Adrenal gland (tissue), 12 donors: ENCODE measurements around the gene ETV3. TPM values are rescaled to one million over a fixed set of nuclear protein-coding genes. Genes with fewer than 3 reads are reported as not detected.

Experiments used
- DNase-seq, 7 donors: peaks; one replicate each; pipeline ENCODE4 v3.0.0-alpha.2; 2019 to 2020
- H3K27ac ChIP-seq, 5 donors: fragments of 200-600 bp; sonication (generic) in 4 of 5; 1 replicate in 3 of 5; 2 replicates in 2 of 5; pipeline versions ENCODE4 v1.5.1 to v1.8.0; 2016 to 2020; ENCODE audit warnings: mild to moderate bottlenecking in 1 of 5
- H3K27me3 ChIP-seq: fragments of 200-600 bp; 2 replicates; pipeline ENCODE4 v1.8.0; 2021
- H3K36me3 ChIP-seq, 2 donors: fragments of 200-600 bp; replicated peaks in 1 of 2; 1 replicate in 1 of 2; 2 replicates in 1 of 2; pipeline versions ENCODE4 v1.5.1 to v1.8.0; 2018 to 2022
- H3K4me1 ChIP-seq, 2 donors: fragments of 200-600 bp; replicated peaks in 1 of 2; 1 replicate in 1 of 2; 2 replicates in 1 of 2; pipeline versions ENCODE4 v1.5.1 to v1.8.0; 2018 to 2021
- H3K4me3 ChIP-seq, 4 donors: fragments of 200-600 bp; sonication (generic) in 3 of 4; one replicate each; pipeline ENCODE4 v1.5.1; 2016 to 2018
- H3K9me3 ChIP-seq, 3 donors: fragments of 200-600 bp; sonication (generic) in 1 of 3; replicated peaks in 1 of 3; 1 replicate in 2 of 3; 2 replicates in 1 of 3; pipeline versions ENCODE4 v1.5.1 to v1.8.0; 2016 to 2021
- POLR2A ChIP-seq, 2 donors: fragments of 450-650 bp; IDR thresholded peaks; one replicate each; pipeline ENCODE4 v1.6.1; 2017; ENCODE audit warnings: antibody characterized with exemption in 2 of 2, mild to moderate bottlenecking in 2 of 2, moderate library complexity in 1 of 2
- WGBS, 4 donors: extraction: QIAGEN DNeasy Blood & Tissue Kit in 2 of 4; methylation state at CpG; one replicate each; pipeline versions ENCODE4 v1.1.5 to v1.1.7; 2013 to 2017; 5-methylcytosine and 5-hydroxymethylcytosine counted together
- intact Hi-C, 2 donors: fragments of 100-400 bp; cut with DNase I; formaldehyde crosslinking; loops; one replicate each; pipeline versions ENCODE4 v1.14.1 to v1.15.0; 2022 to 2023
- polyA plus RNA-seq, 3 donors: library from polyadenylated mRNA; stranded (reverse); fragments of 200-250 nt in 2 of 3; fragments of 350-450 nt in 1 of 3; fragmentation: Illumina TruSeq in 1 of 3; extraction: RNeasy Lipid Tissue Mini Kit (QIAGEN cat#74804) in 1 of 3; gene quantifications; one replicate each; pipeline ENCODE4 v1.2.3, GENCODE V29; 2013 to 2014
- total RNA-seq, 9 donors: library from RNA; depleted of rRNA in 4 of 9; stranded (reverse); fragments of >200 nt in 4 of 9; fragments of 120-200 nt in 1 of 9; fragmentation: NEBNext Ultra II Directional in 1 of 9; extraction: Animal tissue kit (Norgen Biotek cat#: 25700) in 1 of 9; gene quantifications; one replicate each; pipeline versions ENCODE4 v1.1.0 to v1.2.4, GENCODE V29; 2013 to 2023
- TF ChIP-seq, protein P1 (sequence below), 6 experiments: fragments of 450-650 bp in 4 of 6; fragments of 200-600 bp in 2 of 6; sonication (generic) in 1 of 6; IDR thresholded peaks; 1 replicate in 5 of 6; 2 replicates in 1 of 6; pipeline versions ENCODE4 v1.5.1 to v1.8.0; 2016 to 2021; ENCODE audit warnings: antibody characterized with exemption in 6 of 6, mild to moderate bottlenecking in 2 of 6, moderate library complexity in 1 of 6
- donor health status: healthy with polysubstance abuse.
- donor health status: Bipolar disorder and iron deficiency.
- donor health status: DM: yes; HTN: yes; CAD: no.
- donor health status: DM: no; HTN: no; CAD: no.
- donor health status: DM: no; HTN: no; CAD: no.
- donor health status: DM: yes; HTN: yes; CAD: no.

Gene ETV3
- total and polyA plus RNA-seq, 12 donors: 3.3 to 18.7 (median 11.1) TPM

DNA sequence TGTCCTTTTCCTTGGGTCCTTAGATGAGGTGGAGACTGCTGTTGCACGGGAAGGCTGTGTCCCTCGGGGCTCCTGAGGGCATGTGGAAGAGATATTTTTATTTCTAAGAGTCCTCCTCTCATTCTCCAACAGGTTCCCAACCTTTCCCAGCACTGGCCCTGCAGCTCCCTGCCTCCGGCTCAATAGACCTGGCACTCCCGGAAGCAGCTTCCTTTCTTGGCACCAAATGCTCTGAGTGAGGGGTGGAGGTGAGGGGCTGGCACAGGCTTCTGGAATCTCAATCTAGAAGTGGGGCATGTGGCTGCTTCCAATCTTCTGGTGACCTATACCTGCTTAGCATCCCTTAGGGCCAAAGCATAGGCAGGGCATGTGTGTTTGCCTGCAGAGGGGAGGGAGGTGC is 43.1 kb downstream of the ETV3 start:
- Histone ChIP-seq H3K4me3 (no peak overlapping the region), H3K27me3 (no peaks in the 10 kb centered on the region), H3K9me3 (no peaks in the 10 kb centered on the region), H3K4me1 (no peaks in the 10 kb centered on the region), H3K27ac (no peak overlapping the region), H3K36me3 (no peaks in the 10 kb centered on the region)
- WGBS, 4 donors: 66 to 83% (median 72%) methylated on average over 4 of the region's 4 CpGs
- DNase-seq: no peak
- intact Hi-C loops: no loop called here
- TF ChIP-seq, protein P1, sequence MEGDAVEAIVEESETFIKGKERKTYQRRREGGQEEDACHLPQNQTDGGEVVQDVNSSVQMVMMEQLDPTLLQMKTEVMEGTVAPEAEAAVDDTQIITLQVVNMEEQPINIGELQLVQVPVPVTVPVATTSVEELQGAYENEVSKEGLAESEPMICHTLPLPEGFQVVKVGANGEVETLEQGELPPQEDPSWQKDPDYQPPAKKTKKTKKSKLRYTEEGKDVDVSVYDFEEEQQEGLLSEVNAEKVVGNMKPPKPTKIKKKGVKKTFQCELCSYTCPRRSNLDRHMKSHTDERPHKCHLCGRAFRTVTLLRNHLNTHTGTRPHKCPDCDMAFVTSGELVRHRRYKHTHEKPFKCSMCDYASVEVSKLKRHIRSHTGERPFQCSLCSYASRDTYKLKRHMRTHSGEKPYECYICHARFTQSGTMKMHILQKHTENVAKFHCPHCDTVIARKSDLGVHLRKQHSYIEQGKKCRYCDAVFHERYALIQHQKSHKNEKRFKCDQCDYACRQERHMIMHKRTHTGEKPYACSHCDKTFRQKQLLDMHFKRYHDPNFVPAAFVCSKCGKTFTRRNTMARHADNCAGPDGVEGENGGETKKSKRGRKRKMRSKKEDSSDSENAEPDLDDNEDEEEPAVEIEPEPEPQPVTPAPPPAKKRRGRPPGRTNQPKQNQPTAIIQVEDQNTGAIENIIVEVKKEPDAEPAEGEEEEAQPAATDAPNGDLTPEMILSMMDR (IDR thresholded peaks at IDR 0.05): no peak
- TF ChIP-seq POLR2A (IDR thresholded peaks at IDR 0.05): no peak

DNA sequence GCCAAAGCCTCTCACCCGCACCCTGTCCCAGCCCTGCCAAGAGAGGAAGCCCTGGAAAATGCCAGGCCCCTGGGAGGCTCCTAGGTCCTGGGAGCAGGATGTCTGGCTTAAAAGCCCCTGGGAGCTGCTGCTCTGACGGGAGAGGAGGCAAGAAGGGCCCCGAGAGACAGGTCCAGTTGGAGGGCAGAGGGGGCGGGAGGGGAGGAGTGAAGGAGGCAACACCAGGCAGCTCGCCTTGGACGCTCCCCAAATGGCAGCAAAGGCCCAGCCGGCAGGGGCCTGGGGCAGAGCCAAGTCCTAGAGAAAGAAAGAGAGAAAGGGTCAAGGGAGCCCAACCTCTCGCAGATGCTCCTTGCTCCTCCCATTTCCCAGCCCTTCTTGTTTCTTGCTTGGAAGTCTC is 45.4 kb downstream of the ETV3 start:
- peak in 6 of 7 donors; percentile 47 to 75 (median 58) for DNase-seq
- no peaks in the 10 kb centered on the region for H3K4me1 ChIP-seq
- H3K4me3 ChIP-seq: no peak overlapping the region
- no peaks in the 10 kb centered on the region for H3K27me3 ChIP-seq
- intact Hi-C loops: no loop called here
- H3K27ac ChIP-seq: no peak overlapping the region
- 39 to 60% (median 51%) methylated on average over 7 to 8 of the region's 8 CpGs for WGBS, 4 donors
- H3K36me3 ChIP-seq: no peaks in the 10 kb centered on the region
- H3K9me3 ChIP-seq: no peaks in the 10 kb centered on the region
- TF ChIP-seq, protein P1 (IDR thresholded peaks at IDR 0.05): no peak
- TF ChIP-seq POLR2A (IDR thresholded peaks at IDR 0.05): no peak

DNA sequence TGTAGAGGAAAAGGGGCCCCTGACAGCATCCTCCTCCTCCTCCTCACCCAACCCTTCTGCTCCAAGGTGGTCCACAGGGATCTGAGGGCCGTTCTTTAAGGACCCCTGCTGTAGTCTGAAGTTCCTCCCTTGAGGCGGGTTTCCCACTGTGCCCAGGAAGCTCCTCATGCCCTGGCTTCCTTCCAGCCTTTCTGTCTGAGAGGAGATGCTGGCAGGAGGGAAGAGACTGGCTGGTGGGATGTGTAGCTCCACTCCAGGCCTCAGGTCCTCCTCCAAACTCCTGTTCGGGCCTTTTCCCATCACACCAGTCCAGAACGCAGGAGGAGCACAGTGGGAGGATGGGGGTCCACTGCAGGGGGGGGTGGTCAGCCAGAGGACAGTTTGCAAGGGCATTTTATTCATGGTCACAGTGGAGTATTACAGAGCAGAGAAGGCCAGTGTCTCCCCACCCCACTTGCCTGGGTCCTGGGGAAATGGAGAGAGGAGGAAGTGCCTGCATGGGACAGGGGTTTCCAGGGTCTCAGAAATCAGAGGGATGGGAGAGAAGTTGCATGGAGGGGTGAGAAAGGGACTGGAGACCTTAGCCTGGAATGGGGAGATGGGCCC is 46.4 kb downstream of the ETV3 start:
- TF ChIP-seq POLR2A (IDR thresholded peaks at IDR 0.05): no peak
- TF ChIP-seq, protein P1 (IDR thresholded peaks at IDR 0.05): no peak
- DNase-seq: no peak

DNA sequence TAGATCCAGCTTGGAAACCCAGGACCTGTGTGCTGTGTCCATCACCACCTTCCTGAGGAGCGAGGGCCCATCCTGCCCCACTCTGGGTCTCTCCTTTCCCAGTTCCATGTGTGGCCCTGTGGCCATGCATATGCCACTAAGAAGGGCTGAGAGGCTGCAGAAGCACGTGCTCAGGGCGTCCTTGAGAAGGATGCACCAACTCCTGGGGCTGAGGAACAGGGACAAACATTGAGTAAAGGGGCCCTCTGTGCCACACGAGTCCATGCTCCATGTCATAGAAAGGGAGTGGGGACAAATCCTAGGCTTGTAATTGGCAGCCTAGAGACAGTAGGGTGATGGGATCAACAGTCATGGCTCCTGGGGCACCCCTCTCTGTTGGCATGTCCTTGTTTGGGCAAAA is 47.0 kb downstream of the ETV3 start:
- TF ChIP-seq, protein P1 (IDR thresholded peaks at IDR 0.05): no peak
- TF ChIP-seq POLR2A (IDR thresholded peaks at IDR 0.05): no peak
- WGBS, 4 donors: 78 to 91% (median 83%) methylated on average over 4 of the region's 4 CpGs
- H3K9me3 ChIP-seq: no peaks in the 10 kb centered on the region
- no peak overlapping the region for H3K27ac ChIP-seq
- no peak for DNase-seq
- H3K36me3 ChIP-seq: no peaks in the 10 kb centered on the region
- no peaks in the 10 kb centered on the region for H3K4me1 ChIP-seq
- H3K27me3 ChIP-seq: no peaks in the 10 kb centered on the region
- no peak overlapping the region for H3K4me3 ChIP-seq
- intact Hi-C loops: loop anchor here (2.0 kb wide), 1 partner anchor 64 kb away; no protein-coding TSS in a partner anchor

More for the DNA sequence above, 46.4 kb downstream of the ETV3 start:
- Histone ChIP-seq H3K4me1 (no peaks in the 10 kb centered on the region), H3K27ac (no peak overlapping the region), H3K27me3 (no peaks in the 10 kb centered on the region), H3K4me3 (no peak overlapping the region), H3K9me3 (no peaks in the 10 kb centered on the region), H3K36me3 (no peaks in the 10 kb centered on the region)
- 67 to 98% (median 76%) methylated on average over 2 to 4 of the region's 4 CpGs for WGBS, 4 donors
- intact Hi-C loops: loop anchor here (2.0 kb wide), 1 partner anchor 63 kb away; no protein-coding TSS in a partner anchor
